ENCODE data around the gene CRADD. TPM values are rescaled to one million over a fixed set of nuclear protein-coding genes. Genes with fewer than 3 reads are reported as not detected.

The CRADD gene
- total RNA-seq, 1 donor from 2014 or later, result 18.8 TPM

DNA sequence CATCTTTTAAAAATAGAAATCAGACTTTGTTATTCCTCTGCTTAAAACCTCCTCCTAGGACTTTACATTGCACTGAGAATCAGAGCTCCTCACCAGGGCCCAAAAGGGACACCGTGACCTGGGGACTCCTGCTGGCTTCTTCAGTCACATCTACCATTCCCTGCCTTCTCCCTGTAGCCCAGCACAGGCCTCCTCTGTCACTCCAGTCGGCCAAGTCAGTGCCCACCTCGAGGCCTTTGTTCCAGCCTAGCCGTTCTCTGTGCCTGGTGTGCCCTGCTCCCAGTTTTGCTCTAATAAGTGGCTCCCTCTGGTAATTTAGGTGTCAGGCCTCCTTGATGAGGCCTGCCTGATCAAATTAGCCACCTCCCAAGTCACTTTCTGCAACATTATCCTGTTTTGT is 27.4 kb downstream of the CRADD start:
- peaks cover 28% of the 10 kb centered on the region for H3K4me1 Mint-ChIP-seq (ENCODE audit: low read depth, unreplicated experiment)
- H3K4me3 Mint-ChIP-seq (ENCODE audit: unreplicated experiment), result peak overlapping the region; percentile 9
- peaks cover 3% of the 10 kb centered on the region for H3K9me3 Mint-ChIP-seq (ENCODE audit: unreplicated experiment)
- peak overlapping the region; percentile 65 for H3K27ac Mint-ChIP-seq (ENCODE audit: unreplicated experiment)
- peaks cover 8% of the 10 kb centered on the region for H3K36me3 Mint-ChIP-seq (ENCODE audit: unreplicated experiment)
- no peaks in the 10 kb centered on the region for H3K27me3 Mint-ChIP-seq (ENCODE audit: unreplicated experiment)
- peak; percentile 15 for DNase-seq
- TF ChIP-seq, protein P1, sequence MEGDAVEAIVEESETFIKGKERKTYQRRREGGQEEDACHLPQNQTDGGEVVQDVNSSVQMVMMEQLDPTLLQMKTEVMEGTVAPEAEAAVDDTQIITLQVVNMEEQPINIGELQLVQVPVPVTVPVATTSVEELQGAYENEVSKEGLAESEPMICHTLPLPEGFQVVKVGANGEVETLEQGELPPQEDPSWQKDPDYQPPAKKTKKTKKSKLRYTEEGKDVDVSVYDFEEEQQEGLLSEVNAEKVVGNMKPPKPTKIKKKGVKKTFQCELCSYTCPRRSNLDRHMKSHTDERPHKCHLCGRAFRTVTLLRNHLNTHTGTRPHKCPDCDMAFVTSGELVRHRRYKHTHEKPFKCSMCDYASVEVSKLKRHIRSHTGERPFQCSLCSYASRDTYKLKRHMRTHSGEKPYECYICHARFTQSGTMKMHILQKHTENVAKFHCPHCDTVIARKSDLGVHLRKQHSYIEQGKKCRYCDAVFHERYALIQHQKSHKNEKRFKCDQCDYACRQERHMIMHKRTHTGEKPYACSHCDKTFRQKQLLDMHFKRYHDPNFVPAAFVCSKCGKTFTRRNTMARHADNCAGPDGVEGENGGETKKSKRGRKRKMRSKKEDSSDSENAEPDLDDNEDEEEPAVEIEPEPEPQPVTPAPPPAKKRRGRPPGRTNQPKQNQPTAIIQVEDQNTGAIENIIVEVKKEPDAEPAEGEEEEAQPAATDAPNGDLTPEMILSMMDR (IDR thresholded peaks at IDR 0.05; ENCODE audit: partially characterized antibody, unreplicated experiment), result no peak

DNA sequence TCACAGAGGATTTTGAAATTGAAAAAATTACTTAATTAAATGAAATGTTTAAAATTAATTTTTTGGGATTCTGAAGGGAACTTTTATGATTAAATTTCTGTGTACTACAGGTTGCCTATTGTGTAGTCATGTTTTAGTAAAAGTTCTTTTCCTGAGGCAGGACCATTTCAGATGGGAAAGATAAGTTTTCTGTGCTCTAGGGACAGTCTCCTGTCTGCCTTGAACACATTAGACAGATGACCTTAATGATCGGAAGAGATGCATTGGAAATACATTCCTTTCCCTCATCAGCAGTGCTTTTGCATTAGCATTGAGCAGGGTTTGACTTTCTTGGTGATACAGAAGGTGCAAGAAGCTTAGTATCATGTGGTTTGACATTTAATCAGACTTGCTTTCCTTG is 28.1 kb downstream of the CRADD start:
- H3K27me3 Mint-ChIP-seq (ENCODE audit: unreplicated experiment), result no peaks in the 10 kb centered on the region
- H3K36me3 Mint-ChIP-seq (ENCODE audit: unreplicated experiment), result peaks cover 8% of the 10 kb centered on the region
- H3K4me1 Mint-ChIP-seq (ENCODE audit: low read depth, unreplicated experiment), result peaks cover 24% of the 10 kb centered on the region
- peak overlapping the region; percentile 19 for H3K27ac Mint-ChIP-seq (ENCODE audit: unreplicated experiment)
- no peak for DNase-seq
- no peak overlapping the region for H3K4me3 Mint-ChIP-seq (ENCODE audit: unreplicated experiment)
- H3K9me3 Mint-ChIP-seq (ENCODE audit: unreplicated experiment), result peaks cover 3% of the 10 kb centered on the region
- TF ChIP-seq, protein P1 (IDR thresholded peaks at IDR 0.05; ENCODE audit: partially characterized antibody, unreplicated experiment), result no peak

GRCh38 chr12:93706387-93706786 is 29.2 kb downstream of the CRADD start:
- Mint-ChIP-seq H3K27ac (ENCODE audit: unreplicated experiment) (no peak overlapping the region), H3K9me3 (ENCODE audit: unreplicated experiment) (peaks cover 2% of the 10 kb centered on the region), H3K4me1 (ENCODE audit: low read depth, unreplicated experiment) (peaks cover 19% of the 10 kb centered on the region), H3K4me3 (ENCODE audit: unreplicated experiment) (no peak overlapping the region), H3K36me3 (ENCODE audit: unreplicated experiment) (peaks cover 8% of the 10 kb centered on the region), H3K27me3 (ENCODE audit: unreplicated experiment) (no peaks in the 10 kb centered on the region)
- TF ChIP-seq, protein P1 (IDR thresholded peaks at IDR 0.05; ENCODE audit: partially characterized antibody, unreplicated experiment), result no peak
- no peak for DNase-seq

DNA sequence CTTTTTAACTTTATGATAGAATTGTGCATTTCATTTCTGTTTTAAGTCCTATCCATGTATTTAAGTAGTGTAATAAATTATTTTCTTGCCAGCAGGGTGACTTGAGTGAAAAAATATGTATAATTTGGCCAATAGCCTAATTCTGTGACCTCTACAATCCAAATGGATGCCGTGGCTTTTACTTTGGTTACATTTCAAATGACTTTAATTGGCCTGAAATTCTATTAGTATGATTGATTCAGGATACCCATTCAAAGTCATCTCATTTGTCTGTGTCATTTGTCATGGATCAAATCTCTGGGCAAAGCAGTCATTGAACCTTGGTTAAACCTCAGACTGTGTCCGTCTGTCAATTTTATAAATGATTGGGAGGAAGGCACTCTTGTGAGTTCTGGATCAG is 29.6 kb downstream of the CRADD start:
- no peak overlapping the region for H3K4me3 Mint-ChIP-seq (ENCODE audit: unreplicated experiment)
- peaks cover 8% of the 10 kb centered on the region for H3K36me3 Mint-ChIP-seq (ENCODE audit: unreplicated experiment)
- no peaks in the 10 kb centered on the region for H3K27me3 Mint-ChIP-seq (ENCODE audit: unreplicated experiment)
- TF ChIP-seq, protein P1 (IDR thresholded peaks at IDR 0.05; ENCODE audit: partially characterized antibody, unreplicated experiment), result no peak
- no peak for DNase-seq
- H3K4me1 Mint-ChIP-seq (ENCODE audit: low read depth, unreplicated experiment), result peaks cover 18% of the 10 kb centered on the region
- H3K9me3 Mint-ChIP-seq (ENCODE audit: unreplicated experiment), result no peaks in the 10 kb centered on the region
- no peak overlapping the region for H3K27ac Mint-ChIP-seq (ENCODE audit: unreplicated experiment)

DNA sequence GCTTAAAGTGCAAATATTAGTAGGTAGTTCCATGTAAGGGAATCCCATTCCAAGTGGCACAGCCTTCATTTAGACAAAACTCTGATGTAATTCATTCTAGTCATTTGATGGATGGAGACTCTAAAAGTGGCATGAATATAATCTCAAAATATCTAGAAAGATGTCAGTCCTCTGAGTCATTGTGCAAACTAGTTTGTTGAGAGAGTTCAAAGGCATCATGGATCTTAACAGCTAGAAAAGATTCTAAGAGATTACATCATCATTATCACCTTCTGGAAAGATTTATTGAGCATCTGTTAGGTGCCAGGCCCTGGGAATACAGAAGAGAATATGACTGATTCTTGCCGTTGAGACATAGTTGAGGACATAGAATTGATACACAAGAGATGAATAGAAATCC is 30.7 kb downstream of the CRADD start:
- no peak for DNase-seq
- Mint-ChIP-seq H3K4me3 (ENCODE audit: unreplicated experiment) (no peak overlapping the region), H3K27me3 (ENCODE audit: unreplicated experiment) (no peaks in the 10 kb centered on the region), H3K9me3 (ENCODE audit: unreplicated experiment) (peaks cover 1% of the 10 kb centered on the region), H3K27ac (ENCODE audit: unreplicated experiment) (no peak overlapping the region), H3K4me1 (ENCODE audit: low read depth, unreplicated experiment) (peaks cover 18% of the 10 kb centered on the region), H3K36me3 (ENCODE audit: unreplicated experiment) (peaks cover 8% of the 10 kb centered on the region)
- TF ChIP-seq, protein P1 (IDR thresholded peaks at IDR 0.05; ENCODE audit: partially characterized antibody, unreplicated experiment), result no peak
